ENCODE measurements around the gene WDFY2. TPM values are rescaled to one million over a fixed set of nuclear protein-coding genes. Genes with fewer than 3 reads are reported as not detected.

The WDFY2 gene, protein sequence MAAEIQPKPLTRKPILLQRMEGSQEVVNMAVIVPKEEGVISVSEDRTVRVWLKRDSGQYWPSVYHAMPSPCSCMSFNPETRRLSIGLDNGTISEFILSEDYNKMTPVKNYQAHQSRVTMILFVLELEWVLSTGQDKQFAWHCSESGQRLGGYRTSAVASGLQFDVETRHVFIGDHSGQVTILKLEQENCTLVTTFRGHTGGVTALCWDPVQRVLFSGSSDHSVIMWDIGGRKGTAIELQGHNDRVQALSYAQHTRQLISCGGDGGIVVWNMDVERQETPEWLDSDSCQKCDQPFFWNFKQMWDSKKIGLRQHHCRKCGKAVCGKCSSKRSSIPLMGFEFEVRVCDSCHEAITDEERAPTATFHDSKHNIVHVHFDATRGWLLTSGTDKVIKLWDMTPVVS
- total RNA-seq (2014; rRNA removed; shearing (Covaris generic)): 24.0 and 31.3 TPM in 2 replicates
- 11.4 and 12.2 TPM in 2 replicates for polyA plus RNA-seq (2016; fragmentation: Nextera tagmentation; extraction: Ambion mirVana)
- long read RNA-seq, full-length matches to known transcripts: 21 of 38 reads
- long read RNA-seq, partial matches to known transcripts: 7 of 38 reads
- long read RNA-seq, other reads (novel, unspliced or antisense): 10 of 38 reads

DNA sequence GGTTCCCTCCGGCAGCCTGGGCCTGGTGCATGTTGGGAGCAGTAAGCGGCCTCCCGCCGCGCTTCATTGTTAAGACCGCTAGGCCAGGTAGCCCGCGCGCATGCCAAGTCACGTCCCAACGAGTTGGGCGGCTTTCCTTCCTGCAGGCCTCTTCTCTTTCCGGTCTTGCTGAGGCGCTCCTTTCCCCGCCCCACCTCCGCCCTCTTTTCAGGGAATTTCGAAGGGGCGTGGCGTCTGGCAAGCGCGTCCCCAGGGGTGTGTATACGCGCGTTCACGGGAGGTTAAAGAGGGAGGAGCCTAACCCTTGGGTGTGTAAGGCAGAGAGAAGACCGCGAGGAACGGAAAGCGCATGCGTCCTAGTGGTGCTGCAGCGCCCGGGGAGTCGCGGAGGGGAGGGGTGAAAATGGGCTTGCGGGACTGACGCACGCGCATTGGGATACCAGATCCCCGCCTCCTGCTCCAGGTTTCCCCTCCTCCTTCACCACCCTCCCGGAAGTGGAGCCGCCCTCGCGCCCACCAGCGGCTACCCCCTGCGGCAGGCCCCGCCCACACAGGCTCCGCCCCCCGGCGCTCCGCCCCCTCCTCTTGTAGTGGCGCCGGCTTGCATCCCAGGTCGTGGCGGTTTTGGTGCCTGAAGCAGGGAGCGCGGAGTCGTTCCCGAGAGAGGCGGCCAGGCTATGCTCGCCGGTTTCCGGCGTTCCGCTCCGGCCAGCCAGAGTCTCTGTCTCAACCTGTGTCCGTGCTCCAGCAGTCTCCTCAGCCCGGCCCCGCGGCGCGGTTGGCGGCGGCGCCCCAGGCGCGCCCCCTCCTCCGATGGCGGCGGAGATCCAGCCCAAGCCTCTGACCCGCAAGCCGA, at the start of gene WDFY2:
Gene WDFY2, plus strand, starts transcription at position 588 of the 856 bp plus-strand sequence. Its CDS starts 226 bp downstream, at position 814.
- H3K27me3 ChIP-seq (ENCODE audit: insufficient read depth): no peaks in the 10 kb centered on the region
- peak within 1 kb of the TSS; percentile 85 for H2AFZ ChIP-seq
- DNase-seq (ENCODE audit: low spot score) (peak; percentile 100), ATAC-seq (peak; percentile 62)
- no peaks in the 10 kb centered on the region for H3K9me2 ChIP-seq (ENCODE audit: insufficient read depth)
- peaks cover 37% of the 10 kb centered on the region for H3K4me1 ChIP-seq (ENCODE audit: insufficient read depth)
- peaks cover 2% of the 10 kb centered on the region; the same call in 1 of the 3 replicates for H3K36me3 Mint-ChIP-seq (ENCODE audit: low read depth)
- peak within 1 kb of the TSS; percentile 88 for H3K4me3 ChIP-seq
- H3K27ac ChIP-seq (ENCODE audit: low read depth): peak within 1 kb of the TSS; percentile 98
- H3K9me3 Mint-ChIP-seq: no peaks in the 10 kb centered on the region
- H3F3A ChIP-seq (replicated peaks; ENCODE audit: low read depth): no peaks in the 10 kb centered on the region; the same call in 1 of the 2 replicates
- H3K36me3 ChIP-seq (ENCODE audit: insufficient read depth): no peaks in the 10 kb centered on the region
- no peaks in the 10 kb centered on the region; the same call in 1 of the 2 replicates for H4K20me1 ChIP-seq (replicated peaks; ENCODE audit: insufficient read depth)
- H3K27me3 Mint-ChIP-seq (ENCODE audit: insufficient read depth, low read depth, poor library complexity): peaks cover 4% of the 10 kb centered on the region
- peak within 1 kb of the TSS; percentile 86 for H3K4me2 ChIP-seq
- H3K79me2 ChIP-seq (replicated peaks; ENCODE audit: insufficient read depth): peaks cover 41% of the 10 kb centered on the region
- TF ChIP-seq CREB1 (CRISPR knock-in tag; IDR thresholded peaks at IDR 0.05; ENCODE audit: low read depth): peak; percentile 60
- no peak for TF ChIP-seq JUNB (IDR thresholded peaks at IDR 0.05; ENCODE audit: unreplicated experiment)
- TF ChIP-seq, protein P1, sequence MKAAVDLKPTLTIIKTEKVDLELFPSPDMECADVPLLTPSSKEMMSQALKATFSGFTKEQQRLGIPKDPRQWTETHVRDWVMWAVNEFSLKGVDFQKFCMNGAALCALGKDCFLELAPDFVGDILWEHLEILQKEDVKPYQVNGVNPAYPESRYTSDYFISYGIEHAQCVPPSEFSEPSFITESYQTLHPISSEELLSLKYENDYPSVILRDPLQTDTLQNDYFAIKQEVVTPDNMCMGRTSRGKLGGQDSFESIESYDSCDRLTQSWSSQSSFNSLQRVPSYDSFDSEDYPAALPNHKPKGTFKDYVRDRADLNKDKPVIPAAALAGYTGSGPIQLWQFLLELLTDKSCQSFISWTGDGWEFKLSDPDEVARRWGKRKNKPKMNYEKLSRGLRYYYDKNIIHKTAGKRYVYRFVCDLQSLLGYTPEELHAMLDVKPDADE (IDR thresholded peaks at IDR 0.05): peak; percentile 92
- peak; percentile 80; the same call in 1 of the 2 replicates for TF ChIP-seq POLR2AphosphoS5 (IDR thresholded peaks at IDR 0.05; ENCODE audit: low read depth)
- peak within 1 kb of the TSS; percentile 96 for H3K27ac Mint-ChIP-seq
- peak within 1 kb of the TSS; percentile 96 for H3K4me3 Mint-ChIP-seq
- peaks cover 43% of the 10 kb centered on the region for H3K4me1 Mint-ChIP-seq

GRCh38 chr13:51538591-51539179, 45.6 kb upstream of the WDFY2 start:
- H3K4me2 ChIP-seq: no peak overlapping the region
- H3K79me2 ChIP-seq (replicated peaks; ENCODE audit: insufficient read depth): no peaks in the 10 kb centered on the region
- Mint-ChIP-seq H3K36me3 (ENCODE audit: low read depth) (no peaks in the 10 kb centered on the region), H3K4me1 (peaks cover 40% of the 10 kb centered on the region), H3K27me3 (ENCODE audit: insufficient read depth, low read depth, poor library complexity) (peaks cover 4% of the 10 kb centered on the region), H3K4me3 (no peak overlapping the region), H3K9me3 (no peaks in the 10 kb centered on the region), H3K27ac (peak overlapping the region; percentile 88)
- DNase-seq (ENCODE audit: low spot score) (peak; percentile 67), ATAC-seq (peak; percentile 76)
- no peaks in the 10 kb centered on the region for H3K36me3 ChIP-seq (ENCODE audit: insufficient read depth)
- H4K20me1 ChIP-seq (replicated peaks; ENCODE audit: insufficient read depth): no peaks in the 10 kb centered on the region
- H3K4me3 ChIP-seq: no peak overlapping the region
- no peak overlapping the region; the same call in 1 of the 2 replicates for H2AFZ ChIP-seq
- H3K9me2 ChIP-seq (ENCODE audit: insufficient read depth): no peaks in the 10 kb centered on the region
- H3K4me1 ChIP-seq (ENCODE audit: insufficient read depth): peaks cover 21% of the 10 kb centered on the region
- H3K27ac ChIP-seq (ENCODE audit: low read depth): no peak overlapping the region
- no peaks in the 10 kb centered on the region for H3K27me3 ChIP-seq (ENCODE audit: insufficient read depth)
- H3F3A ChIP-seq (replicated peaks; ENCODE audit: low read depth): no peaks in the 10 kb centered on the region
- TF ChIP-seq, protein P2, sequence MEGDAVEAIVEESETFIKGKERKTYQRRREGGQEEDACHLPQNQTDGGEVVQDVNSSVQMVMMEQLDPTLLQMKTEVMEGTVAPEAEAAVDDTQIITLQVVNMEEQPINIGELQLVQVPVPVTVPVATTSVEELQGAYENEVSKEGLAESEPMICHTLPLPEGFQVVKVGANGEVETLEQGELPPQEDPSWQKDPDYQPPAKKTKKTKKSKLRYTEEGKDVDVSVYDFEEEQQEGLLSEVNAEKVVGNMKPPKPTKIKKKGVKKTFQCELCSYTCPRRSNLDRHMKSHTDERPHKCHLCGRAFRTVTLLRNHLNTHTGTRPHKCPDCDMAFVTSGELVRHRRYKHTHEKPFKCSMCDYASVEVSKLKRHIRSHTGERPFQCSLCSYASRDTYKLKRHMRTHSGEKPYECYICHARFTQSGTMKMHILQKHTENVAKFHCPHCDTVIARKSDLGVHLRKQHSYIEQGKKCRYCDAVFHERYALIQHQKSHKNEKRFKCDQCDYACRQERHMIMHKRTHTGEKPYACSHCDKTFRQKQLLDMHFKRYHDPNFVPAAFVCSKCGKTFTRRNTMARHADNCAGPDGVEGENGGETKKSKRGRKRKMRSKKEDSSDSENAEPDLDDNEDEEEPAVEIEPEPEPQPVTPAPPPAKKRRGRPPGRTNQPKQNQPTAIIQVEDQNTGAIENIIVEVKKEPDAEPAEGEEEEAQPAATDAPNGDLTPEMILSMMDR (conservative IDR thresholded peaks at IDR 0.05; ENCODE audit: low read depth in 2 of 2): no peak
- TF ChIP-seq, protein P1 (IDR thresholded peaks at IDR 0.05): no peak
- TF ChIP-seq NANOG (IDR thresholded peaks at IDR 0.05; ENCODE audit: borderline replicate concordance) (no peak), EZH2 (IDR thresholded peaks at IDR 0.05; ENCODE audit: low read depth, unreplicated experiment) (no peak), CREB1 (CRISPR knock-in tag; IDR thresholded peaks at IDR 0.05; ENCODE audit: low read depth) (no peak), POLR2AphosphoS5 (IDR thresholded peaks at IDR 0.05; ENCODE audit: low read depth) (no peak), EZH2phosphoT487 (IDR thresholded peaks at IDR 0.05; ENCODE audit: unreplicated experiment) (no peak), ZNF114 (CRISPR knock-in tag; IDR thresholded peaks at IDR 0.05) (no peak)
- TF ChIP-seq, protein P3, sequence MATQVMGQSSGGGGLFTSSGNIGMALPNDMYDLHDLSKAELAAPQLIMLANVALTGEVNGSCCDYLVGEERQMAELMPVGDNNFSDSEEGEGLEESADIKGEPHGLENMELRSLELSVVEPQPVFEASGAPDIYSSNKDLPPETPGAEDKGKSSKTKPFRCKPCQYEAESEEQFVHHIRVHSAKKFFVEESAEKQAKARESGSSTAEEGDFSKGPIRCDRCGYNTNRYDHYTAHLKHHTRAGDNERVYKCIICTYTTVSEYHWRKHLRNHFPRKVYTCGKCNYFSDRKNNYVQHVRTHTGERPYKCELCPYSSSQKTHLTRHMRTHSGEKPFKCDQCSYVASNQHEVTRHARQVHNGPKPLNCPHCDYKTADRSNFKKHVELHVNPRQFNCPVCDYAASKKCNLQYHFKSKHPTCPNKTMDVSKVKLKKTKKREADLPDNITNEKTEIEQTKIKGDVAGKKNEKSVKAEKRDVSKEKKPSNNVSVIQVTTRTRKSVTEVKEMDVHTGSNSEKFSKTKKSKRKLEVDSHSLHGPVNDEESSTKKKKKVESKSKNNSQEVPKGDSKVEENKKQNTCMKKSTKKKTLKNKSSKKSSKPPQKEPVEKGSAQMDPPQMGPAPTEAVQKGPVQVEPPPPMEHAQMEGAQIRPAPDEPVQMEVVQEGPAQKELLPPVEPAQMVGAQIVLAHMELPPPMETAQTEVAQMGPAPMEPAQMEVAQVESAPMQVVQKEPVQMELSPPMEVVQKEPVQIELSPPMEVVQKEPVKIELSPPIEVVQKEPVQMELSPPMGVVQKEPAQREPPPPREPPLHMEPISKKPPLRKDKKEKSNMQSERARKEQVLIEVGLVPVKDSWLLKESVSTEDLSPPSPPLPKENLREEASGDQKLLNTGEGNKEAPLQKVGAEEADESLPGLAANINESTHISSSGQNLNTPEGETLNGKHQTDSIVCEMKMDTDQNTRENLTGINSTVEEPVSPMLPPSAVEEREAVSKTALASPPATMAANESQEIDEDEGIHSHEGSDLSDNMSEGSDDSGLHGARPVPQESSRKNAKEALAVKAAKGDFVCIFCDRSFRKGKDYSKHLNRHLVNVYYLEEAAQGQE (IDR thresholded peaks at IDR 0.05; ENCODE audit: unreplicated experiment): no peak
